Epithelial cell of proximal tubule (primary cell): ENCODE results near the gene KCNMA1. TPM values are rescaled to one million over a fixed set of nuclear protein-coding genes. Genes with fewer than 3 reads are reported as not detected.

Experiments
- DNase-seq: peaks from one replicate; pipeline ENCODE4 v3.0.0-alpha.2; 2011; ENCODE audit warnings: low read depth
- H3K4me3 ChIP-seq: 2 replicates; pipeline ENCODE4 v1.5.1; 2011; ENCODE audit warnings: low read depth, mild to moderate bottlenecking, low read length
- total RNA-seq: library from RNA; depleted of rRNA; stranded (reverse); fragments of >200 nt; gene quantifications from 2 replicates; pipeline ENCODE4 v1.2.3, GENCODE V29; 2015
- TF ChIP-seq, protein P1 (sequence below): conservative IDR thresholded peaks from 2 replicates; pipeline ENCODE4 v1.5.1; 2012; ENCODE audit warnings: low read depth, mild to moderate bottlenecking, low read length

Gene KCNMA1
- total RNA-seq, 1 donor from 2014 or later: 12.5 TPM

DNA sequence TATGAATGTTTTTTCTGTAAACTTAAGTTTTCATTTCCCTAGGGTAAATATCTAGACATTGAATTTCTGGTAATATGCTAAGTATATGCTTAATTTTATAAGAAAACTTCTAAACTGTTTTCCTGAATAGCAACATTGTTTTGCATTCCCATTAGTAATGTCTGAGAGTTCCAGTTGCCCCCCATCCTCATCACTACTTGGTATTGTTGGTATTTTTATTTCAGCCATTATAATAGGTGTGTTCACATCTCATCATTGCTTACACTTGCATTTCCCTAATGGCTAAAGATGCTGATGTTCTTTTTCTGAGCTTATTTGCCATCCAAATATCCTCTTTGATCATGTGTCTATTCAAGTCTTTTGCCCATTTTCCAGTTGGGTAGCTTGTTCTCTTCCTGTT, 269.6 kb downstream of the KCNMA1 start:
- DNase-seq: no peak
- TF ChIP-seq, protein P1, sequence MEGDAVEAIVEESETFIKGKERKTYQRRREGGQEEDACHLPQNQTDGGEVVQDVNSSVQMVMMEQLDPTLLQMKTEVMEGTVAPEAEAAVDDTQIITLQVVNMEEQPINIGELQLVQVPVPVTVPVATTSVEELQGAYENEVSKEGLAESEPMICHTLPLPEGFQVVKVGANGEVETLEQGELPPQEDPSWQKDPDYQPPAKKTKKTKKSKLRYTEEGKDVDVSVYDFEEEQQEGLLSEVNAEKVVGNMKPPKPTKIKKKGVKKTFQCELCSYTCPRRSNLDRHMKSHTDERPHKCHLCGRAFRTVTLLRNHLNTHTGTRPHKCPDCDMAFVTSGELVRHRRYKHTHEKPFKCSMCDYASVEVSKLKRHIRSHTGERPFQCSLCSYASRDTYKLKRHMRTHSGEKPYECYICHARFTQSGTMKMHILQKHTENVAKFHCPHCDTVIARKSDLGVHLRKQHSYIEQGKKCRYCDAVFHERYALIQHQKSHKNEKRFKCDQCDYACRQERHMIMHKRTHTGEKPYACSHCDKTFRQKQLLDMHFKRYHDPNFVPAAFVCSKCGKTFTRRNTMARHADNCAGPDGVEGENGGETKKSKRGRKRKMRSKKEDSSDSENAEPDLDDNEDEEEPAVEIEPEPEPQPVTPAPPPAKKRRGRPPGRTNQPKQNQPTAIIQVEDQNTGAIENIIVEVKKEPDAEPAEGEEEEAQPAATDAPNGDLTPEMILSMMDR: no peak
- no peak overlapping the region for H3K4me3 ChIP-seq

DNA sequence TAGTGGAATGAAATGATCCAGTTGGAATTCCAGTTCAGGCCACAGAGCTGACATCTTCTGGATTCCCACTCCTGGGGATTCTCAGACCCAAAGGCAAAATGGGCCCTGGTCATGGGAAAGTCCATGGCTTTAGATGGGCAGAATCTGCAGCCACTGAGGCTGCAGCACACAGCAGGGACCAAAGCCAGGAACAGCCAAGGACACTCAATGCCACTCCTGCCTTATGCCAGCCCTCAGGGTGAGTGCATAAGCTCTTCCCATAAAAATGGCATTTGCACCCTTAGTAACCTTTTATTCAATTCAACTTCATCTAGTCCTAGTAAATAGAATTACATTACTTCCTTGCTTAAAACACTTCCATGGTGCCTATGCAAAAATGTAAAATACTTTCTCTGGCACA, 274.4 kb downstream of the KCNMA1 start:
- H3K4me3 ChIP-seq: no peak overlapping the region
- TF ChIP-seq, protein P1: no peak
- DNase-seq: no peak

- no peak for DNase-seq
- TF ChIP-seq, protein P1: no peak
- H3K4me3 ChIP-seq: no peak overlapping the region
Observed at GRCh38 chr10:77361831-77362230, 275.8 kb downstream of the KCNMA1 start.

- no peak for DNase-seq
- TF ChIP-seq, protein P1: no peak
- no peak overlapping the region for H3K4me3 ChIP-seq
Observed at GRCh38 chr10:77361426-77361825, 276.2 kb downstream of the KCNMA1 start.

DNA sequence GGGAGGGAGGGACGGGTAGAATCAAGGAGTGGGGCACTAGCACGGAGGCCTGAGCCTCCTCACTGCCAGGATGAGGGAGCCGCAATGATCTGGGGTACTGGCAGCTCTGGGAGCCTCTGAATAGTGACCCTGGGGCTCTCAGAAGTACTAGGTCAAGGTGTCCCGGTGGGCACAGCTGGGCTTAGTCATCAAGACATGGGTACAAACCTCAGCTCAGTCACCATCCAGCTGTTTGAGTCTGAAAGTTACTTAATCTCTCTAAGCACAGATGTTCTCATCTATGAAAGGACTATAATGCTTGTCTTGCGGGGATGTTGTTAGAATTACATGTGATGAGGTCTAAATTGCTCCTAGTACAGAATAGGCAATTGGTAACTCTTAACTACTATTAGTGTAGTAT, 276.8 kb downstream of the KCNMA1 start:
- DNase-seq: no peak
- H3K4me3 ChIP-seq: no peak overlapping the region
- TF ChIP-seq, protein P1: no peak

DNA sequence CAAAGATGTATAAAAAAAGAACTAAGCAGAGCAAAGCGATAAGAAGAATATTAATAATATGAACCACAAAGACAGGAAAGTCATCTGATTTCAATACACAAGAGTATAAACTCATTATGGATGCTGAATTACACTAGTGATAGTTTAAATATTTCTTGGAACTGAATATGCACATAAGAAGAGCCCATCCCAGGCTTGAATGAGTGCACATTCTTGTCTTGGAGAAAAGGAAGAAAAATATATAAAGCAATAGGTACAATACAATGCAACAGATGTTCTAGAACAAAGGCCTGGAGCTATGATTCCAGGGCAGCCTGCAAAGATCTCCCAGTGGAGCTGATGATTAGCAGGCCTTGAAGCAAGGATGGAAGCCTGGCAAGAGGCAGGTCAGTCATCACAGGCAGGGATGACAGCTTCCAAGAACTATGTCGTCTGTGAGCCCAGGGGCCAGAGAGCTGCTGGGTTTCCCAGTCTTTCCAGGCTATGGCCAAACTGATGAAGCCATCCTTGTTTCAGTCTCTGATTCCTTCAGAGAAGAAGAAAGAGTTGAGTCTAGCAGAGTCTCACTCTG, 277.6 kb downstream of the KCNMA1 start:
- no peak for DNase-seq
- no peak overlapping the region for H3K4me3 ChIP-seq
- TF ChIP-seq, protein P1: no peak

- DNase-seq: no peak
- H3K4me3 ChIP-seq: no peak overlapping the region
- TF ChIP-seq, protein P1: no peak
Observed at GRCh38 chr10:77359287-77359691, 278.3 kb downstream of the KCNMA1 start.
